Esophagus (tissue), 2 donors: ENCODE data around the gene GALNT9. TPM values are rescaled to one million over a fixed set of nuclear protein-coding genes. Genes with fewer than 3 reads are reported as not detected.

Experiments
- H3K27ac ChIP-seq, 2 donors: one replicate each; pipeline ENCODE4 v1.5.1; 2013; ENCODE audit warnings: low read depth in 2 of 2, mild to moderate bottlenecking in 2 of 2, inconsistent platforms in 1 of 2, low read length in 1 of 2, moderate library complexity in 1 of 2
- H3K27me3 ChIP-seq, 2 donors: one replicate each; pipeline ENCODE4 v1.6.1; 2013; ENCODE audit warnings: low read length in 2 of 2, control low read depth in 1 of 2, mild to moderate bottlenecking in 1 of 2; ENCODE audit not compliant: insufficient read depth in 2 of 2, control insufficient read depth in 1 of 2
- H3K36me3 ChIP-seq, 2 donors: one replicate each; pipeline ENCODE4 v1.6.1; 2013; ENCODE audit warnings: low read length in 1 of 2; ENCODE audit not compliant: control insufficient read depth in 2 of 2, insufficient read depth in 2 of 2
- H3K4me1 ChIP-seq, 2 donors: one replicate each; pipeline ENCODE4 v1.6.1; 2013; ENCODE audit warnings: low read length in 1 of 2; ENCODE audit not compliant: control insufficient read depth in 2 of 2, insufficient read depth in 2 of 2
- H3K4me3 ChIP-seq, 2 donors: one replicate each; pipeline ENCODE4 v1.5.1; 2013; ENCODE audit warnings: low read length in 2 of 2, mild to moderate bottlenecking in 2 of 2, low read depth in 1 of 2, moderate library complexity in 1 of 2
- H3K9me3 ChIP-seq, 2 donors: one replicate each; pipeline ENCODE4 v1.6.1; 2013; ENCODE audit warnings: mild to moderate bottlenecking in 2 of 2, low read depth in 1 of 2, low read length in 1 of 2, moderate library complexity in 1 of 2; ENCODE audit not compliant: control insufficient read depth in 2 of 2, insufficient read depth in 1 of 2
- WGBS, 2 donors: extraction: QIAGEN DNeasy Blood & Tissue Kit; methylation state at CpG; one replicate each; pipeline ENCODE4 v1.1.7; 2013; 5-methylcytosine and 5-hydroxymethylcytosine counted together
- polyA plus RNA-seq, 2 donors: library from polyadenylated mRNA; stranded (reverse); fragments of 200-250 nt; gene quantifications; one replicate each; pipeline ENCODE4 v1.2.3, GENCODE V29; 2013
- donor health status: healthy with polysubstance abuse.
- donor health status: Bipolar disorder and iron deficiency.

The GALNT9 gene
- polyA plus RNA-seq, 2 donors, result not detected

DNA sequence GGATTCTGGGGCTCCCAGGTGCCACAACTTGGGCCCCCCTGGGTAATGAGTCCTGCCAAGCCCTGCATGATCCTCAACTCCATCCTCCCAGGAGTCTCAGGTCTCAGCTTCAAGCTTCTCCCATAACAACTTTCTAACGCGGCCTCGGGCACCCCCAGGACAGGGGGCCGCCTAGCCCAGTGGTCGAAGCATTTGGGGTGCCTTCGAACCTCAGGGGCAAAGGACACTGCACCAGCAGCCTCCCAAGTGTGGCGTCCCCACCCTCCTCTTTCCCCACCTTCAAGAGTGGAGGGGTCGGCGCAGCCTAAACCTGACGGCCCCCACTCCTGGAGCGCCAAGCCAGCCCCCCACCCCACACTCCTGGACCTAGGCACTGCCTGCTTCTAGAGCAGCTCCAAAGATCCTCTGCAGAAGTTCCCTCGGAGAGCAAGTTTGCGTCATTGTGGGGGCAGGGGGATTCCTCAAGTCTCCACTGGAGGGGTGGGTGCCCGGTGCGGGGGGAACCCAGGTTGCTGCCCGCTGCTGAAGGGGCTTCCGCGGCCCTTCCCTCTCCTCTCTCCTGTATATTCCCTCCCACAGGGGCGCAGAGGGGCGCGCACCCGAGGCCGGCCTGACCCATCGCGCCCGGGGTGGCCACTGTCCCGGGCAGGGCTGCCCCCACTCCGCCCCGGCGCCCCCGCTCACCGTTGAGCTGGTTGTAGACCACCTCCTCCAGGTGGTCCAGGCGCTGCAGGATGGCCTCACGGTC, 933 bp downstream of the GALNT9 start:
- no peaks in the 10 kb centered on the region for H3K36me3 ChIP-seq
- peaks cover 3 to 5% of the 10 kb centered on the region in 2 donors for H3K4me1 ChIP-seq
- H3K27me3 ChIP-seq, result peaks cover 0 to 9% of the 10 kb centered on the region in 2 donors
- peaks cover 2 to 7% of the 10 kb centered on the region in 2 donors for H3K9me3 ChIP-seq
- H3K27ac ChIP-seq, result no peak overlapping the region
- WGBS, 2 donors, result 51 to 55% methylated on average over 31 to 34 of the region's 34 CpGs
- no peak overlapping the region for H3K4me3 ChIP-seq

GRCh38 chr12:132327336-132328171, 1.8 kb downstream of the GALNT9 start:
- WGBS, 2 donors, result 10 to 16% methylated on average over 32 of the region's 32 CpGs
- Histone ChIP-seq H3K4me3 (no peak overlapping the region), H3K9me3 (peaks cover 2 to 7% of the 10 kb centered on the region in 2 donors), H3K27ac (no peak overlapping the region), H3K36me3 (no peaks in the 10 kb centered on the region), H3K4me1 (peaks cover 3 to 5% of the 10 kb centered on the region in 2 donors), H3K27me3 (peaks cover 0 to 9% of the 10 kb centered on the region in 2 donors)

- Histone ChIP-seq H3K27me3 (peaks cover under 1 to 9% of the 10 kb centered on the region in 2 donors), H3K4me1 (peaks cover 3 to 5% of the 10 kb centered on the region in 2 donors), H3K4me3 (no peak overlapping the region), H3K9me3 (peaks cover 0 to 7% of the 10 kb centered on the region in 2 donors), H3K27ac (no peak overlapping the region), H3K36me3 (no peaks in the 10 kb centered on the region)
- 79 to 81% methylated on average over 11 of the region's 11 CpGs for WGBS, 2 donors
Measured at GRCh38 chr12:132326646-132327045, 2.7 kb downstream of the GALNT9 start.

DNA sequence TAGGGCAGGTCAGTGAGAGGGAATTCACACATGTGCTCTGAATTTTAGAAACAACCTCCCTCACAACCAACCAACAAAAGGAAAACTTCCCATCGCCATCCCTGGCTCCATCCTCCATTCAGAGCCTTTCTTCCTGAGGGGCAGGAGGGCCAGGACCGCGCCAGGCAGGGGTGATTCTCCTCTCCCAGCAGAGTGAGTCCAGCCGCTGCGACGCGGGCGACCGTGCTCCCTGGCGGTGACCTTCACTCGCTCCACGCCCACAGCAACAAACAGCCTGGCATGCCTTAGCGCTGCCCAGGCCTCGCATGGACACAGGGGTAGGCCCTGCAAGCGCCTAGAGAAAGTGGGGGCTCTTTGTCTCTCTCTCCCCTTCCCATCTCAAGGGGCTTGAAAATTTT, 3.7 kb downstream of the GALNT9 start:
- no peak overlapping the region for H3K27ac ChIP-seq
- H3K4me3 ChIP-seq, result no peak overlapping the region
- peaks cover 3 to 9% of the 10 kb centered on the region in 2 donors for H3K27me3 ChIP-seq
- peaks cover 0 to 3% of the 10 kb centered on the region in 2 donors for H3K9me3 ChIP-seq
- WGBS, 2 donors, result 93% methylated on average over 15 of the region's 15 CpGs
- no peaks in the 10 kb centered on the region for H3K36me3 ChIP-seq
- peaks cover 3 to 5% of the 10 kb centered on the region in 2 donors for H3K4me1 ChIP-seq

DNA sequence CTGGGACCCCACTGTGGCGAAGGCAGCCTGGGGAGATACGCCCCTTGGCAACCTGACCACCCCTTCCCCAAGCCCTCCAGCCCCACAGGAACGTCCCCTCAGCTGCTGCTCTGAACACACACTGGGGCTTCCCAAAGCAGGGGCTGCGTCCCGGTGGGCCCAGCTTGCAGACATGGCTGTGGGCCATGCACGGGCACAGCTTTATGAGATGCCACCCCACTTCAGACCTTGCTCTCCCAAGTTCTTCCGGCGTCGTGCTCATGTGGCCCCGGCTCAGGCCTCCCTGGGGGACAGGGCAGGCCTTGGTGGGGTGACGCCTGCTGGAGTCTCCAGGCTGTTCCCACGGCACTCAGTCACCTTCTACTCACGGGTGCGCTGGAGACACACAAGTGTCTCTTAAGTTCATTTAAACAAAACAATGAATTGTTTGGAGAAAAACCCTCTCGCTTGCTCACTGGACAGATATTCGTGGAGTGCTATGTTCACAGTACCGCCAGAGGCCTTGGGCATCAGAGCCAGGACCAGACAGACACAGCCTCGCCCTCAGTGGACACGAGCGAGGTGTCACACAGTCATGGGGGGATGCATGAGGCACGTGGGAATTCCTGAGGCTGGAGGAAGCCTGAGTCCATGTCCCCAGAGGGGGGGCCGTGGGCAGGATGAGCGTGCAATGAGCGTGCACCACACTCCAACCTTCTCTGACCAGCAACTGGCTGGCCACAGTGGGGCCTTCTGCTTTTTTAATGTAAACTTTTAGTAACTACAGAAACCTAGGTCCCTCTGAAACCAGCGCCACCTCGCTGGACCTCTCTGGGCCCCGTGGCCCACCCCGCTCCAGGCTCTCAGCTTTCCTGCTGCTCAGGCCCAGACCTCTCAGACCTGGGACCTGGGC, 4.3 kb downstream of the GALNT9 start:
- Histone ChIP-seq H3K27me3 (peaks cover 3 to 9% of the 10 kb centered on the region in 2 donors), H3K9me3 (no peaks in the 10 kb centered on the region), H3K4me1 (peaks cover 3 to 5% of the 10 kb centered on the region in 2 donors), H3K4me3 (no peak overlapping the region), H3K27ac (no peak overlapping the region), H3K36me3 (no peaks in the 10 kb centered on the region)
- 86 to 87% methylated on average over 28 of the region's 28 CpGs for WGBS, 2 donors

DNA sequence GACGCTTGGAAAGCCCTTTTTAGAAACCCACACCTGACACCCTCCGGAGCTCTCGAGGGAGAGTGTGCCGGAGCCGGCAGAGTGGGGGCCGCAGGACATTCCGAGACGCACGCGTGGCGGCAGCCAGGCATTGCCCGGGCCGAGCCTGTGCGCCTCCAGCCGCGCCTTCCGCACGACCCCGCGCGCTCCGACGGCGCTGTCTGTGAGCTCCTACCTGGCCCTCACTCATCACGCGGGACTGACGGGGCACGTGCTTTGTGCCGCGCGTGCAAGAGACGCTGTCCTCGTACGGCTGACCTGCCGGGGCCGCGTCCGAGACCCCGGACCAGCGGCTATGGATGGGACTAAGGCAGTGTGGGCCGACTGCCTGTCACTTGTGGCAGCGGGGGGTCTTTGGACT, 5.2 kb downstream of the GALNT9 start:
- Histone ChIP-seq H3K4me1 (peaks cover 3 to 5% of the 10 kb centered on the region in 2 donors), H3K4me3 (no peak overlapping the region), H3K9me3 (no peaks in the 10 kb centered on the region), H3K27me3 (peaks cover 3 to 4% of the 10 kb centered on the region in 2 donors), H3K27ac (no peak overlapping the region), H3K36me3 (no peaks in the 10 kb centered on the region)
- WGBS, 2 donors, result 91% methylated on average over 42 of the region's 42 CpGs

GRCh38 chr12:132323171-132324010, 6.0 kb downstream of the GALNT9 start:
- Histone ChIP-seq H3K9me3 (peaks cover 0 to 3% of the 10 kb centered on the region in 2 donors), H3K4me3 (no peak overlapping the region), H3K27me3 (peaks cover 3 to 4% of the 10 kb centered on the region in 2 donors), H3K4me1 (peaks cover 2 to 3% of the 10 kb centered on the region in 2 donors), H3K36me3 (no peaks in the 10 kb centered on the region), H3K27ac (no peak overlapping the region)
- WGBS, 2 donors, result 42% methylated on average over 44 of the region's 44 CpGs

DNA sequence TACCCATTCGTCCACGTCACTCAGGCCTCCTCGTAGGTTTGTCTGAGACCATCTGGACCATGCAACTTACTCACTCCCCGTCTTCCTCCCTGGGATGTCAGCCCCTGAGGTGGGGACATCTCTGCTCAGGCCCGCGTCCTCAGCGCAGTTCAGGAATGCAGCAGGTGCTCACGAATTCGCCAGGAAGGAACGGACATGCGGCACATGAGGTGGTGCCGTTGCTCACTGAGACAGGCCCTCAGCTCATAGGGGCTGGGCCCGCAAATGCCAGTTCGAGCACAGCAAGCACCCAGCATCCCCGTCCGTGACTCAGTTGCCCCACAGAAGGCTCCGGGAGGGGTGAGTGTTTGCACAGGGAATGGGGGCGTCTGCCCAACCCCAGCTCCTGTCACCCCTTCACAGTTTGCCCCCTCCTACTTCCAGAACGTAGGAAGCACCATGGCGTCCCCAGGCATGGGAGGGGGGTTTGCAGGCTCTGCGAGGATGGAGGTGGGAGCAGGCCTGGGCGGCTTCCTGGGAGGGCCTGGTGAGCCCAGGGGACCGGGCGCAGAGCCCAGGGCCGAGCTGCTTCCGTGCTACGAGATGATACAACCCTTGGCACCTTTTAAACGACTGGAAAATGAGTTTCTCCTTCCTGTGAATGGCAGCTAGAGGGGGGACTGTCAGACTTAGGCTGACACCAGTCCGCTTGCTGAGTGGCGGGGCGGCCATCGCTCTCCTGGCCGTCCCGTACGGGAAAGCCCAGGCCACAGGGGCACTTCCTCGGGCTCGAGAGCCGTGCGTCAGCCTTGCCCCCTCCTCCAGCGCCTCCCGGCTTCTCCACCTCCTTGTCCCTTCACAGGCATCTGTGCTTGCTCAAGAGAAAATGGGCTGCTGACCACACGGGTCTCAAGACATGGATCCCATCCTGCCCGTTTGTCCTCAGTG, 6.9 kb downstream of the GALNT9 start:
- WGBS, 2 donors, result 58 to 61% methylated on average over 43 of the region's 43 CpGs
- H3K9me3 ChIP-seq, result peaks cover 0 to 4% of the 10 kb centered on the region in 2 donors
- H3K27ac ChIP-seq, result no peak overlapping the region
- H3K36me3 ChIP-seq, result no peaks in the 10 kb centered on the region
- H3K4me3 ChIP-seq, result no peak overlapping the region
- H3K27me3 ChIP-seq, result peaks cover 0 to 3% of the 10 kb centered on the region in 2 donors
- H3K4me1 ChIP-seq, result no peaks in the 10 kb centered on the region
